SW480 (cell line): ENCODE data around the gene MYZAP.

Source experiments
- DNase-seq: peaks from one replicate; pipeline ENCODE4 v3.0.0-alpha.2; 2016; ENCODE audit warnings: low spot score

Gene MYZAP

GRCh38 chr15:57562196-57562769 is 29.4 kb upstream of the MYZAP start:
- DNase-seq: no peak

GRCh38 chr15:57563416-57563815 is 28.3 kb upstream of the MYZAP start:
- DNase-seq: peak; percentile 87

- DNase-seq: peak; percentile 89
These were observed 26.4 kb upstream of the MYZAP start for GRCh38 chr15:57565311-57565710.

- no peak for DNase-seq
These were observed 24.9 kb upstream of the MYZAP start for GRCh38 chr15:57566834-57567233.

GRCh38 chr15:57567891-57568290 is 23.8 kb upstream of the MYZAP start:
- DNase-seq: no peak

- DNase-seq: no peak
These were observed 23.4 kb upstream of the MYZAP start for GRCh38 chr15:57568299-57568698.

- DNase-seq: no peak
These were observed 21.4 kb upstream of the MYZAP start for GRCh38 chr15:57570340-57570739.

- DNase-seq: peak; percentile 89
These were observed 20.7 kb upstream of the MYZAP start for GRCh38 chr15:57570994-57571393.

GRCh38 chr15:57571725-57572124 is 20.0 kb upstream of the MYZAP start:
- no peak for DNase-seq

GRCh38 chr15:57572468-57572867 is 19.2 kb upstream of the MYZAP start:
- DNase-seq: no peak

- DNase-seq: no peak
These were observed 18.6 kb upstream of the MYZAP start for GRCh38 chr15:57573151-57573550.

- DNase-seq: no peak
These were observed 16.3 kb upstream of the MYZAP start for GRCh38 chr15:57575363-57575762.

- no peak for DNase-seq
These were observed 13.3 kb upstream of the MYZAP start for GRCh38 chr15:57578288-57578900.

- no peak for DNase-seq
These were observed 11.3 kb upstream of the MYZAP start for GRCh38 chr15:57580428-57580827.

GRCh38 chr15:57580866-57581265 is 10.8 kb upstream of the MYZAP start:
- DNase-seq: no peak

- no peak for DNase-seq
These were observed 9.6 kb upstream of the MYZAP start for GRCh38 chr15:57582090-57582489.

GRCh38 chr15:57583282-57583681 is 8.4 kb upstream of the MYZAP start:
- DNase-seq: no peak

- no peak for DNase-seq
These were observed 8.0 kb upstream of the MYZAP start for GRCh38 chr15:57583720-57584119.

GRCh38 chr15:57586661-57587424 is 4.9 kb upstream of the MYZAP start:
- no peak for DNase-seq

GRCh38 chr15:57589281-57589680 is 2.4 kb upstream of the MYZAP start:
- no peak for DNase-seq

GRCh38 chr15:57589754-57590153 is 1.9 kb upstream of the MYZAP start:
- no peak for DNase-seq

- DNase-seq: peak; percentile 30
These were observed 375 bp upstream of the MYZAP start for GRCh38 chr15:57591237-57591821.

GRCh38 chr15:57592426-57592825 is 722 bp downstream of the MYZAP start:
- no peak for DNase-seq
